NCI-H128 (cell line): ENCODE results near the gene ACOT6.
A peak's percentile ranks its signal among the peaks of the same experiment; 100 is the strongest.
"Not testable (repeated sequence)": the region's sequence is repeated elsewhere in the genome, so short reads cannot be mapped to it uniquely, and the experiment has no call there.

Experiments
- DNase-seq: peaks from one replicate; lab custom pipeline; 2025; ENCODE audit not compliant: unreplicated experiment; lab: John Stamatoyannopoulos, UW

The ACOT6 gene

GRCh38 chr14:73594491-73594890 is 17.8 kb upstream of the ACOT6 start:
- DNase-seq = no peak

- DNase-seq = no peak
Observed at GRCh38 chr14:73599499-73599898, 12.8 kb upstream of the ACOT6 start.

GRCh38 chr14:73602994-73603393 is 9.3 kb upstream of the ACOT6 start:
- DNase-seq = no peak

GRCh38 chr14:73606271-73606670 is 6.0 kb upstream of the ACOT6 start:
- no peak for DNase-seq

GRCh38 chr14:73607241-73607640 is 5.1 kb upstream of the ACOT6 start:
- DNase-seq = no peak

GRCh38 chr14:73610687-73611086 is 1.6 kb upstream of the ACOT6 start:
- DNase-seq = no peak

GRCh38 chr14:73613046-73613383 is 698 bp downstream of the ACOT6 start:
- no peak for DNase-seq

GRCh38 chr14:73613419-73613963 is 1.2 kb downstream of the ACOT6 start:
- no peak for DNase-seq

- DNase-seq = no peak
Observed at GRCh38 chr14:73616831-73617230, 4.5 kb downstream of the ACOT6 start.

- no peak for DNase-seq
Observed at GRCh38 chr14:73619524-73619923, 7.2 kb downstream of the ACOT6 start.

- DNase-seq = no peak
Observed at GRCh38 chr14:73620268-73620667, 8.0 kb downstream of the ACOT6 start.

- no peak for DNase-seq
Observed at GRCh38 chr14:73623504-73624054, 11.3 kb downstream of the ACOT6 start.

GRCh38 chr14:73625706-73626105 is 13.4 kb downstream of the ACOT6 start:
- no peak for DNase-seq

GRCh38 chr14:73627151-73627558 is 14.8 kb downstream of the ACOT6 start:
- DNase-seq = no peak

GRCh38 chr14:73630009-73630780 is 17.9 kb downstream of the ACOT6 start:
- no peak for DNase-seq

- DNase-seq = peak; percentile 54
Observed at GRCh38 chr14:73633116-73634010, 21.0 kb downstream of the ACOT6 start.

- peak; percentile 33 for DNase-seq
Observed at GRCh38 chr14:73634011-73634833, 21.9 kb downstream of the ACOT6 start.

GRCh38 chr14:73636355-73636754 is 24.0 kb downstream of the ACOT6 start:
- DNase-seq = not testable (repeated sequence)

- no peak for DNase-seq
Observed at GRCh38 chr14:73637830-73638229, 25.5 kb downstream of the ACOT6 start.

GRCh38 chr14:73640796-73641365 is 28.6 kb downstream of the ACOT6 start:
- DNase-seq = no peak
